Liver (tissue), 3 donors: ENCODE data around the gene RIMOC1.

Experiments
- RAD21 ChIP-seq, 2 donors: IDR thresholded peaks; 2 replicates each; pipeline ENCODE4 v1.6.1; 2016; ENCODE audit warnings: antibody characterized with exemption in 2 of 2, mild to moderate bottlenecking in 2 of 2
- RXRA ChIP-seq, 2 donors: IDR thresholded peaks; 2 replicates each; pipeline ENCODE4 v1.6.1; 2017 to 2018; ENCODE audit warnings: antibody characterized with exemption in 2 of 2, mild to moderate bottlenecking in 1 of 2
- TF ChIP-seq, protein P1 (sequence below): fragments of 150-350 bp; IDR thresholded peaks from 2 replicates; pipeline ENCODE4 v1.5.1; 2017; ENCODE audit warnings: improper control_type of control experiment, low read depth, low read length; ENCODE audit not compliant: missing input control
- TF ChIP-seq, protein P2 (sequence below): IDR thresholded peaks from 2 replicates; pipeline ENCODE4 v1.6.1; 2016; ENCODE audit warnings: antibody characterized with exemption
- TF ChIP-seq, protein P3 (sequence below): IDR thresholded peaks from 2 replicates; pipeline ENCODE4 v1.6.1; 2016; ENCODE audit warnings: antibody characterized with exemption
- donor health status: healthy.
- donor health status: healthy.

DNA sequence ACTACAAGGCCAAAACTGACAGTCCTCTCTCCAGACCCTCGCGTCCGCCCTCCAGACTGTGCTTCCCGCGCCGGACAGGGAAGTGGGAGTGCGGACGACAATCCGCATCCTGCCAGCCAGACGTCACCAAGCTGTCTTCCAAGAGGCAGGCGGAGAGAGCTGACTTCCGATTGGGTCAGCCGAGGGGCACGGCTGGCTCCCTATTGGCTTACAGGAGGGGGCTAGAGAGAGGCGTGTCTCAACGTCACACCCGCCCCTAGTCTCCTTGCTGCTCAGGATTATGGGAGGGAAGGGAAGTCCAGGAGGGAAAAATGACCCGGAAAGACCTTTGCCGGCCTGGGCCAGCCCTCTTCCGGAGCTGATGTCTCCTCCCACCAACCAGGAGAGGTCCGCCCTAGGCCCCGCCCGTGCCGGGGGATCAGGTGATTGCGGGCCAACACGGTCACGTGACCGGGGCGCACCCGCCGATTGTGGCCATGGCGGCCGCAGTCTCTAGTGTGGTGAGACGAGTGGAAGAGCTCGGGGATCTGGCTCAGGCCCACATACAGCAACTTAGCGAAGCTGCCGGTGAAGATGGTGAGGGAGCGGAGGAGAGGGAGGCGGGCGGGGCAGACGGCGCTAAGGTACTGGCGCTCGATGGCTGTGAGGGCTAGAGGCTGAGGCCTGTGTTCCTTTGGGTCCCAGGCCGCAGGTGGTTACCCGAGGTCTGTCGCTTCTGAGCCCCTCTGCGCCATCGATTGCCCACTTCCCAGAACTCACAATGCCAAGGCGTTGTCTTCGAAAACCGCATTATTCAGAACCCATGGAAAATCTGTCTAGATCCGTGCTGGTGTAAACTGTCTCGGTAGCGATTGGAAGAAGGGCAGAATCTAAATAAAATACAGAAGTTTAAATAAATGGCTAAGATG, at the start of gene RIMOC1:
- TF ChIP-seq, protein P1, sequence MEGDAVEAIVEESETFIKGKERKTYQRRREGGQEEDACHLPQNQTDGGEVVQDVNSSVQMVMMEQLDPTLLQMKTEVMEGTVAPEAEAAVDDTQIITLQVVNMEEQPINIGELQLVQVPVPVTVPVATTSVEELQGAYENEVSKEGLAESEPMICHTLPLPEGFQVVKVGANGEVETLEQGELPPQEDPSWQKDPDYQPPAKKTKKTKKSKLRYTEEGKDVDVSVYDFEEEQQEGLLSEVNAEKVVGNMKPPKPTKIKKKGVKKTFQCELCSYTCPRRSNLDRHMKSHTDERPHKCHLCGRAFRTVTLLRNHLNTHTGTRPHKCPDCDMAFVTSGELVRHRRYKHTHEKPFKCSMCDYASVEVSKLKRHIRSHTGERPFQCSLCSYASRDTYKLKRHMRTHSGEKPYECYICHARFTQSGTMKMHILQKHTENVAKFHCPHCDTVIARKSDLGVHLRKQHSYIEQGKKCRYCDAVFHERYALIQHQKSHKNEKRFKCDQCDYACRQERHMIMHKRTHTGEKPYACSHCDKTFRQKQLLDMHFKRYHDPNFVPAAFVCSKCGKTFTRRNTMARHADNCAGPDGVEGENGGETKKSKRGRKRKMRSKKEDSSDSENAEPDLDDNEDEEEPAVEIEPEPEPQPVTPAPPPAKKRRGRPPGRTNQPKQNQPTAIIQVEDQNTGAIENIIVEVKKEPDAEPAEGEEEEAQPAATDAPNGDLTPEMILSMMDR: no peak
- TF ChIP-seq, protein P2, sequence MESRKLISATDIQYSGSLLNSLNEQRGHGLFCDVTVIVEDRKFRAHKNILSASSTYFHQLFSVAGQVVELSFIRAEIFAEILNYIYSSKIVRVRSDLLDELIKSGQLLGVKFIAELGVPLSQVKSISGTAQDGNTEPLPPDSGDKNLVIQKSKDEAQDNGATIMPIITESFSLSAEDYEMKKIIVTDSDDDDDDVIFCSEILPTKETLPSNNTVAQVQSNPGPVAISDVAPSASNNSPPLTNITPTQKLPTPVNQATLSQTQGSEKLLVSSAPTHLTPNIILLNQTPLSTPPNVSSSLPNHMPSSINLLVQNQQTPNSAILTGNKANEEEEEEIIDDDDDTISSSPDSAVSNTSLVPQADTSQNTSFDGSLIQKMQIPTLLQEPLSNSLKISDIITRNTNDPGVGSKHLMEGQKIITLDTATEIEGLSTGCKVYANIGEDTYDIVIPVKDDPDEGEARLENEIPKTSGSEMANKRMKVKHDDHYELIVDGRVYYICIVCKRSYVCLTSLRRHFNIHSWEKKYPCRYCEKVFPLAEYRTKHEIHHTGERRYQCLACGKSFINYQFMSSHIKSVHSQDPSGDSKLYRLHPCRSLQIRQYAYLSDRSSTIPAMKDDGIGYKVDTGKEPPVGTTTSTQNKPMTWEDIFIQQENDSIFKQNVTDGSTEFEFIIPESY: no peak
- TF ChIP-seq RAD21 (IDR thresholded peaks at IDR 0.05) (peak; percentile 13 to 36), RXRA (IDR thresholded peaks at IDR 0.05) (peak; percentile 91 to 95)
- TF ChIP-seq, protein P3, sequence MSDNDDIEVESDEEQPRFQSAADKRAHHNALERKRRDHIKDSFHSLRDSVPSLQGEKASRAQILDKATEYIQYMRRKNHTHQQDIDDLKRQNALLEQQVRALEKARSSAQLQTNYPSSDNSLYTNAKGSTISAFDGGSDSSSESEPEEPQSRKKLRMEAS: peak; percentile 94
